Stimulated activated naive B cell treated with anti-CD40 and anti-IgM and Interleukin-4, amounts not matched to agents 10 μg/mL and 1 μg/mL and 100 μg/mL, for 72 hours (primary cell): Measurements from ENCODE around the gene IFNGR2.

Source experiments
- ATAC-seq, 2 donors: fragments of 150-1000 bp; cut with Tn5 transposase; replicated peaks; 2 replicates each; pipeline ENCODE4 v1.10.0; 2021; ENCODE audit warnings: moderate library complexity in 1 of 2
- DNase-seq: peaks from one replicate; pipeline ENCODE4 v3.0.0; 2021
- H3K27ac Mint-ChIP-seq: one replicate; pipeline ENCODE4 v1.8.0; 2022; ENCODE audit warnings: mild to moderate bottlenecking, mixed read lengths
- H3K27me3 Mint-ChIP-seq, 2 donors: one replicate each; pipeline ENCODE4 v1.8.0; 2022; ENCODE audit warnings: mixed read lengths in 2 of 2
- H3K36me3 Mint-ChIP-seq, 2 donors: one replicate each; pipeline ENCODE4 v1.8.0; 2022; ENCODE audit warnings: mixed read lengths in 2 of 2, mild to moderate bottlenecking in 1 of 2
- H3K4me1 Mint-ChIP-seq, 2 donors: one replicate each; pipeline ENCODE4 v1.8.0; 2022; ENCODE audit warnings: mixed read lengths in 2 of 2, mild to moderate bottlenecking in 1 of 2
- H3K4me3 Mint-ChIP-seq, 2 donors: one replicate each; pipeline ENCODE4 v1.8.0; 2022; ENCODE audit warnings: mild to moderate bottlenecking in 2 of 2, mixed read lengths in 2 of 2, moderate library complexity in 1 of 2
- H3K9me3 Mint-ChIP-seq, 2 donors: one replicate each; pipeline ENCODE4 v1.8.0; 2022; ENCODE audit warnings: mixed read lengths in 2 of 2, mild to moderate bottlenecking in 1 of 2

IFNGR2 gene

GRCh38 chr21:33383056-33383888 is 19.9 kb upstream of the IFNGR2 start:
- peaks cover 48 to 74% of the 10 kb centered on the region in 2 donors for H3K4me1 Mint-ChIP-seq
- peaks cover 0 to 1% of the 10 kb centered on the region in 2 donors for H3K9me3 Mint-ChIP-seq
- no peaks in the 10 kb centered on the region for H3K36me3 Mint-ChIP-seq
- ATAC-seq = peak; percentile 84 to 87
- DNase-seq = peak; percentile 93
- H3K27ac Mint-ChIP-seq = peak overlapping the region; percentile 97
- peak overlapping the region; percentile 80 to 84 for H3K4me3 Mint-ChIP-seq
- no peaks in the 10 kb centered on the region for H3K27me3 Mint-ChIP-seq

- Mint-ChIP-seq H3K27me3 (no peaks in the 10 kb centered on the region), H3K4me1 (peaks cover 50 to 73% of the 10 kb centered on the region in 2 donors), H3K4me3 (no peak overlapping the region), H3K36me3 (no peaks in the 10 kb centered on the region), H3K9me3 (peaks cover 0 to 1% of the 10 kb centered on the region in 2 donors), H3K27ac (peak overlapping the region; percentile 92)
- ATAC-seq = no peak
- no peak for DNase-seq
These were observed 18.3 kb upstream of the IFNGR2 start for GRCh38 chr21:33384841-33385331.

GRCh38 chr21:33386222-33386784 is 16.9 kb upstream of the IFNGR2 start:
- Mint-ChIP-seq H3K27me3 (no peaks in the 10 kb centered on the region), H3K36me3 (no peaks in the 10 kb centered on the region), H3K27ac (peak overlapping the region; percentile 51), H3K4me1 (peaks cover 40 to 60% of the 10 kb centered on the region in 2 donors), H3K4me3 (no peak overlapping the region), H3K9me3 (peaks cover 0 to 1% of the 10 kb centered on the region in 2 donors)
- DNase-seq = no peak
- ATAC-seq = no peak

DNA sequence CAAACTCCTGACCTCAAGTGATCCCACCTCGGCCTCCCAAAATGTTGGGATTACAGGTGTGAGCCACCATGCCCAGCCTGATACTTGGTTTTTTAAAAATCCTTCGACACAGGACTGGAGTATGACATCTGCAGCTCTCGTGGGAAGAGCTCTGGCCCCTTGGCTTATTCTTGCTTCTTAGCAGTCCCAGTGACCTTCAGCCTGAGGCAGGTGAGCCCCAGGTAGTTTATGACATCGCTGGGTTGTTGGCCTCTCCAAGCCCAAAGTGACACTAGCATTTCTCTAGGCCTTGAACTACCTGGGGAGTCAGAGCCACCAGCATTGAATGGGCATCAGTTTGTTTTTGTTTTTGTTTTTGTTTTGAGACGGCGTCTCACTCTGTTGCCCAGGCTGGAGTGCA is 15.9 kb upstream of the IFNGR2 start:
- DNase-seq (no peak), ATAC-seq (no peak)
- no peak overlapping the region for H3K4me3 Mint-ChIP-seq
- H3K27me3 Mint-ChIP-seq = no peaks in the 10 kb centered on the region
- no peaks in the 10 kb centered on the region for H3K36me3 Mint-ChIP-seq
- H3K27ac Mint-ChIP-seq = no peak overlapping the region
- peaks cover 0 to 1% of the 10 kb centered on the region in 2 donors for H3K9me3 Mint-ChIP-seq
- peaks cover 32 to 53% of the 10 kb centered on the region in 2 donors for H3K4me1 Mint-ChIP-seq

GRCh38 chr21:33388188-33388587 is 15.0 kb upstream of the IFNGR2 start:
- DNase-seq = no peak
- ATAC-seq = no peak
- Mint-ChIP-seq H3K27me3 (no peaks in the 10 kb centered on the region), H3K4me3 (no peak overlapping the region), H3K36me3 (no peaks in the 10 kb centered on the region), H3K9me3 (peaks cover 0 to 1% of the 10 kb centered on the region in 2 donors), H3K4me1 (peaks cover 26 to 53% of the 10 kb centered on the region in 2 donors), H3K27ac (peak overlapping the region; percentile 47)

DNA sequence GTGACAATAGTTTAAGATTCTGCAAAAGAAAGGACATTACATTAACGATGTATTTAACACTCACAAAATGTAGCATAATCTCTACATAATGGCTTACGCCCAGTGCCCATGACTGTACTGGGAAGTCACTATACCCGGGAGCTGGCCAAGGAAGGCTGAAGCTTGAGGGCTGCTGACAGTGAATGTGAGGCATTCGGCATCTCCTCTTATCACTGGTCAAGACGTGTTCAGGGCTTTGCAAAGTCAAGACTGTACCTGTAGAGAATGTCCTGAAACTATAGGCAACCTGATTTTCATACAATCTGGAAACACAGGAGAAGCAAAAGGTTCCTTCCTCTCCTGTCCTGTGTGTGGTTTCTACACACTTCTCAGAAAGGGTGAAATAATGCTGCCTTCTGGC is 12.7 kb upstream of the IFNGR2 start:
- no peak for ATAC-seq
- no peaks in the 10 kb centered on the region for H3K36me3 Mint-ChIP-seq
- H3K9me3 Mint-ChIP-seq = peaks cover 0 to 1% of the 10 kb centered on the region in 2 donors
- no peak for DNase-seq
- H3K27ac Mint-ChIP-seq = no peak overlapping the region
- H3K4me1 Mint-ChIP-seq = peaks cover 27 to 54% of the 10 kb centered on the region in 2 donors
- H3K27me3 Mint-ChIP-seq = no peaks in the 10 kb centered on the region
- H3K4me3 Mint-ChIP-seq = no peak overlapping the region

DNA sequence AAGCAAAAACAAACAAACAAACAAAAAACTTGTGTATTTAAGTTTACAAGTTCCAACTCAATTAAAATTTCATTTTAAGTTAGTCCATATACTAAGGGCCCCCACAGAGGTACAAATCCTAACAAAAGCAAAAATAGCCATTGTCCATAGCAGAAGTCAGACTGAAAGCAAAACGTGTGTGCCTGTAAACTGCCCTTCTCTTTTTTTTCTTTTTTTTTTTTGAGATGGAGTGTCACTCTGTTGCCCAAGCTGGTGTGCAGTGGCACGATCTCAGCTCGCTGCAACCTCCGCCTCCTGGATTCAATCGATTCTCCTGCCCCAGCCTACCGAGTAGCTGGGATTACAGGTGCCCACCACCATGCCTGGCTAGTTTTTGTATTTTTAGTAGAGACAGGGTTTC is 11.6 kb upstream of the IFNGR2 start:
- peaks cover 33 to 58% of the 10 kb centered on the region in 2 donors for H3K4me1 Mint-ChIP-seq
- no peaks in the 10 kb centered on the region for H3K27me3 Mint-ChIP-seq
- H3K4me3 Mint-ChIP-seq = no peak overlapping the region
- no peaks in the 10 kb centered on the region for H3K36me3 Mint-ChIP-seq
- no peak overlapping the region for H3K27ac Mint-ChIP-seq
- no peaks in the 10 kb centered on the region for H3K9me3 Mint-ChIP-seq
- no peak for DNase-seq
- no peak for ATAC-seq

GRCh38 chr21:33392284-33392985 is 10.8 kb upstream of the IFNGR2 start:
- Mint-ChIP-seq H3K27me3 (no peaks in the 10 kb centered on the region), H3K9me3 (no peaks in the 10 kb centered on the region), H3K36me3 (no peaks in the 10 kb centered on the region), H3K4me1 (peaks cover 33 to 58% of the 10 kb centered on the region in 2 donors), H3K27ac (peak overlapping the region; percentile 57), H3K4me3 (no peak overlapping the region)
- DNase-seq (no peak), ATAC-seq (no peak)

DNA sequence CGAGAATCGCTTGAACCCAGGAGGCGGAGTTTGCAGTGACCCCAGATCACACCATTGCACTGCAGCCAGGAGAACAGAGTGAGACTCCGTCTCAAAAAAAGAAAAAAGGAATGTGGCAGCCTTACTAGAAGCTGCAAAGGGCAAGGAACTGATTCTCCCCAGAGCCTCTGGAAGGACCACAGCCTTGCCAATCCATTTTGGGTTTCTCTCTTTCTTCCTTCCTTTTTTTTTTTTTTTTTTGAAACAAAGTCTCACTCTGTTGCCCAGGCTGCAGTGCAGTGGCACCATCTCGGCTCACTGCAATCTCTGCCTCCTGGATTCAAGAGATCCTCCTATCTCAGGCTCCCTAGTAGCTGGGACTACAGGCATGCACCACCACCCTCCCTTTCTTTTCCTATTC is 9.9 kb upstream of the IFNGR2 start:
- Mint-ChIP-seq H3K27me3 (no peaks in the 10 kb centered on the region), H3K27ac (peak overlapping the region; percentile 31), H3K4me1 (peaks cover 38 to 59% of the 10 kb centered on the region in 2 donors), H3K36me3 (no peaks in the 10 kb centered on the region), H3K4me3 (no peak overlapping the region), H3K9me3 (no peaks in the 10 kb centered on the region)
- ATAC-seq (no peak), DNase-seq (no peak)

- H3K36me3 Mint-ChIP-seq = no peaks in the 10 kb centered on the region
- DNase-seq = no peak
- H3K9me3 Mint-ChIP-seq = no peaks in the 10 kb centered on the region
- no peak overlapping the region for H3K4me3 Mint-ChIP-seq
- H3K4me1 Mint-ChIP-seq = peaks cover 41 to 63% of the 10 kb centered on the region in 2 donors
- ATAC-seq = peak; percentile 40 to 58
- no peaks in the 10 kb centered on the region for H3K27me3 Mint-ChIP-seq
- H3K27ac Mint-ChIP-seq = no peak overlapping the region
These were observed 9.0 kb upstream of the IFNGR2 start for GRCh38 chr21:33394260-33394659.

DNA sequence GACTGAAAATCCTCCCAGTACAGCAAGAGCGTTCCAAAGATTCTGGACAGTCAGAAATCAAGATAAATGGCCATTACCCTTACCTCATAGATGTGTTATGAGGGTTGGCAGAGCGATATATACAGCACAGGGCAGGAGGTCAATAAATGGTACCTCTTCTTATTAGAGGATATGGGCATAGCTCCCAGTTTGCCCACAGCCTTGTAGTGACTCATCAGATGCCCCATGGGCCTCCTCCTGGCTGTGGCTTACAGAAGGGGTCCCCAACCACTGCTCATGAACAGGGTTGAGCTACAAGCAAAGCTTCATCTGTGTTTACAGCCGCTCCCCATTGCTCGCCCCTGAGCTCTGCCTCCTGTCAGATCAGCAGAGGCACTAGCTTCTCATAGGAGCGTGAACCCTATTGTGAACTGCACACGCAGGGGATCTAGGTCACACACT is 7.3 kb upstream of the IFNGR2 start:
- no peak overlapping the region for H3K27ac Mint-ChIP-seq
- DNase-seq = no peak
- H3K36me3 Mint-ChIP-seq = peaks cover 0 to 2% of the 10 kb centered on the region in 2 donors
- ATAC-seq = no peak
- H3K9me3 Mint-ChIP-seq = peaks cover 1 to 2% of the 10 kb centered on the region in 2 donors
- H3K27me3 Mint-ChIP-seq = no peaks in the 10 kb centered on the region
- H3K4me3 Mint-ChIP-seq = no peak overlapping the region
- peaks cover 42 to 71% of the 10 kb centered on the region in 2 donors for H3K4me1 Mint-ChIP-seq

DNA sequence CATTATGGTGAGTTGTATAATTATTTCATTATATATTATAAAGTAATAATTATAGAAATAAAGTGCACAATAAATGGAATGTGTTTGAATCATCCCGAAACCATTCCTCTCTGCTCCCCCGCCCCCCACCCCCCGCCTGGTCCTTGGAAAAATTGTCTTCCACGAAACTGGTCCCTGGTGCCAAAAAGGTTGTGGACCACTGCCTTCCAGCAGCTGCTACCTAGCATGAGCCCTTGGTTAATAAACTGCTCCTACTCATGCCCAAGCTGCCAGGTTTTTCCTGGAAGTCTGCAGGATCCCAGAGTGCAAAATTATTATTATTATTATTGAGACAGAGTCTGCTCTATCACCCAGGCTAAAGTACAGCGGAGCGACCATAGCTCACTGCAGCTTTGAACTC is 6.8 kb upstream of the IFNGR2 start:
- no peak overlapping the region for H3K4me3 Mint-ChIP-seq
- peaks cover 0 to 3% of the 10 kb centered on the region in 2 donors for H3K36me3 Mint-ChIP-seq
- H3K27ac Mint-ChIP-seq = no peak overlapping the region
- H3K27me3 Mint-ChIP-seq = no peaks in the 10 kb centered on the region
- DNase-seq = no peak
- ATAC-seq = no peak
- peaks cover 2 to 4% of the 10 kb centered on the region in 2 donors for H3K9me3 Mint-ChIP-seq
- H3K4me1 Mint-ChIP-seq = peaks cover 45 to 75% of the 10 kb centered on the region in 2 donors

DNA sequence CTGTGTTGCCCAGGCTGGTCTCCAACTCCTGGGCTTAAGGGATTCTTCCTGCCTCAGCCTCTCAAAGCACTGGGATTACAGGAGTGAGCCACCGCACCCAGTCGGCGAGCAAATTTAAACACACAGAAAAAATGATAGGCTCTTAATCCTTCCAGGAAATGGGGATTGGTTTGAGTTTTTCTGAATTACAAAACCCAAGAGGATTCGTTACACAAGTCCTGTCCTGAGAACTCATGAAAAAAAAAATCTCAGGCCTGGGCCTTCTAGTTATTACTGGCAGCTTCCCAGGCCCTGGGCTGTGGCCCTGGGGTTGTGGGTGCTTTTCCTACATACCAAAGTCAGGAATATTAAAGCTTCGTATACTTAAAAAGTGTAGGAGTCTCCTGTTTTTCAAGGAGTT is 6.3 kb upstream of the IFNGR2 start:
- Mint-ChIP-seq H3K27ac (no peak overlapping the region), H3K36me3 (peaks cover 0 to 3% of the 10 kb centered on the region in 2 donors), H3K27me3 (no peaks in the 10 kb centered on the region), H3K4me1 (peaks cover 46 to 78% of the 10 kb centered on the region in 2 donors), H3K9me3 (peaks cover 2 to 4% of the 10 kb centered on the region in 2 donors), H3K4me3 (no peak overlapping the region)
- DNase-seq (no peak), ATAC-seq (no peak)

GRCh38 chr21:33397717-33398116 is 5.5 kb upstream of the IFNGR2 start:
- peaks cover 47 to 79% of the 10 kb centered on the region in 2 donors for H3K4me1 Mint-ChIP-seq
- peak overlapping the region; percentile 5 for H3K27ac Mint-ChIP-seq
- ATAC-seq = no peak
- no peaks in the 10 kb centered on the region for H3K27me3 Mint-ChIP-seq
- H3K9me3 Mint-ChIP-seq = peaks cover 2 to 4% of the 10 kb centered on the region in 2 donors
- no peak overlapping the region for H3K4me3 Mint-ChIP-seq
- DNase-seq = no peak
- peaks cover 0 to 3% of the 10 kb centered on the region in 2 donors for H3K36me3 Mint-ChIP-seq
